B cell (primary cell): ENCODE data around the gene LTC4S. TPM values are rescaled to one million over a fixed set of nuclear protein-coding genes. Genes with fewer than 3 reads are reported as not detected.
A peak's percentile ranks its signal among the peaks of the same experiment; 100 is the strongest.

Experiments
- ATAC-seq: fragments of 200-7000 bp; cut with Tn5 transposase; one replicate; pipeline ENCODE4 v1.10.0; 2021; ENCODE audit warnings: low read depth, mild to moderate bottlenecking, moderate number of reproducible peaks, moderate library complexity
- CTCF ChIA-PET: fragments of 350-600 bp; sonication (Branson Sonifier 250); formaldehyde crosslinking; loops from one replicate; lab custom pipeline; 2021; ENCODE audit warnings: antibody characterized with exemption, inconsistent platforms; lab: Charles Lee
- POLR2A ChIA-PET: fragments of 350-600 bp; sonication (Branson Sonifier 250); formaldehyde crosslinking; loops from one replicate; lab custom pipeline; 2021; ENCODE audit warnings: antibody characterized with exemption; lab: Charles Lee
- DNase-seq: peaks from one replicate; pipeline ENCODE4 v3.0.0; 2013
- H2AFZ ChIP-seq: 2 replicates; pipeline ENCODE4 v1.6.1; 2012; ENCODE audit warnings: mild to moderate bottlenecking, low read depth, low read length; ENCODE audit not compliant: insufficient read depth, poor library complexity, severe bottlenecking
- H3K27ac ChIP-seq, 2 donors: 1 replicate in 1 of 2; 2 replicates in 1 of 2; pipeline ENCODE4 v1.5.1; 2012 to 2013; ENCODE audit warnings: low read length in 2 of 2, mild to moderate bottlenecking in 2 of 2, moderate library complexity in 1 of 2
- H3K27me3 ChIP-seq, 4 experiments: fragments of 200-600 bp in 1 of 4; sonication (generic) in 1 of 4; replicated peaks in 1 of 4; 1 replicate in 2 of 4; 2 replicates in 2 of 4; pipeline versions ENCODE4 v1.6.1 to v1.7.0; 2013 to 2016; ENCODE audit warnings: low read length in 3 of 4, mild to moderate bottlenecking in 2 of 4, mixed read lengths in 1 of 4, moderate library complexity in 1 of 4; ENCODE audit not compliant: insufficient read depth in 4 of 4, control insufficient read depth in 3 of 4; ENCODE audit errors: control extremely low read depth in 1 of 4
- H3K36me3 ChIP-seq, 2 experiments: replicated peaks in 1 of 2; 1 replicate in 1 of 2; 2 replicates in 1 of 2; pipeline versions ENCODE4 v1.6.1 to v1.7.1; 2013; ENCODE audit warnings: low read length in 1 of 2; ENCODE audit not compliant: insufficient read depth in 2 of 2, control insufficient read depth in 1 of 2; ENCODE audit errors: control extremely low read depth in 1 of 2, extremely low read depth in 1 of 2
- H3K4me1 ChIP-seq, 2 donors: fragments of 200-600 bp in 1 of 2; sonication (generic) in 1 of 2; 1 replicate in 1 of 2; 2 replicates in 1 of 2; pipeline versions ENCODE4 v1.5.1 to v1.6.1; 2013 to 2017; ENCODE audit warnings: low read length in 2 of 2; ENCODE audit not compliant: control insufficient read depth in 2 of 2, insufficient read depth in 2 of 2
- H3K4me2 ChIP-seq: replicated peaks from 2 replicates; pipeline ENCODE3; 2012; ENCODE audit warnings: mild to moderate bottlenecking, low read depth, low read length; ENCODE audit not compliant: poor library complexity, severe bottlenecking
- H3K4me3 ChIP-seq, 5 experiments: fragments of 200-600 bp in 1 of 5; sonication (generic) in 1 of 5; 1 replicate in 3 of 5; 2 replicates in 2 of 5; pipeline versions ENCODE4 v1.5.1 to v1.7.0; 2011 to 2016; ENCODE audit warnings: low read length in 4 of 5, mild to moderate bottlenecking in 4 of 5, low read depth in 2 of 5, control low read depth in 1 of 5, moderate library complexity in 1 of 5; ENCODE audit not compliant: insufficient read depth in 1 of 5; ENCODE audit errors: control extremely low read depth in 1 of 5, extremely low read depth in 1 of 5
- H3K79me2 ChIP-seq: fragments of 200-600 bp; sonication (generic); one replicate; pipeline ENCODE4 v1.6.0; 2016; ENCODE audit warnings: low read length; ENCODE audit not compliant: control insufficient read depth, insufficient read depth
- H3K9ac ChIP-seq: fragments of 200-600 bp; sonication (generic); 2 replicates; pipeline ENCODE4 v1.6.1; 2017; ENCODE audit warnings: mild to moderate bottlenecking, low read length, moderate library complexity
- H3K9me3 ChIP-seq, 3 donors: one replicate each; pipeline versions ENCODE4 v1.6.1 to v1.7.1; 2013; ENCODE audit warnings: low read length in 2 of 3; ENCODE audit not compliant: control insufficient read depth in 2 of 3, insufficient read depth in 1 of 3; ENCODE audit errors: control extremely low read depth in 1 of 3
- H4K20me1 ChIP-seq: 2 replicates; pipeline ENCODE4 v1.6.0; 2012; ENCODE audit warnings: mild to moderate bottlenecking, low read length; ENCODE audit not compliant: insufficient read depth, control insufficient read depth, poor library complexity, severe bottlenecking
- H3K27ac Mint-ChIP-seq: one replicate; pipeline ENCODE4 v1.8.0; 2021; ENCODE audit warnings: mixed read lengths
- H3K27me3 Mint-ChIP-seq: one replicate; pipeline ENCODE4 v1.8.0; 2021; ENCODE audit warnings: mixed read lengths
- H3K4me1 Mint-ChIP-seq: one replicate; pipeline ENCODE4 v1.8.0; 2021; ENCODE audit warnings: mixed read lengths
- H3K4me3 Mint-ChIP-seq: one replicate; pipeline ENCODE4 v1.8.0; 2021; ENCODE audit warnings: mixed read lengths
- H3K9me3 Mint-ChIP-seq: one replicate; pipeline ENCODE4 v1.8.0; 2022; ENCODE audit warnings: mixed read lengths; ENCODE audit not compliant: insufficient read depth
- EZH2 ChIP-seq: IDR thresholded peaks from 2 replicates; pipeline ENCODE4 v1.6.1; 2012; ENCODE audit warnings: borderline replicate concordance, low read depth, mild to moderate bottlenecking, moderate library complexity, low read length; ENCODE audit not compliant: insufficient read depth, poor library complexity, severe bottlenecking
- WGBS: methylation state at CpG from one replicate; pipeline ENCODE4 v1.1.5; 2013; ENCODE audit warnings: missing lambda C conversion rate; ENCODE audit not compliant: insufficient coverage; 5-methylcytosine and 5-hydroxymethylcytosine counted together
- intact Hi-C: fragments of 100-400 bp; cut with micrococcal nuclease; formaldehyde crosslinking; loops from one replicate; pipeline ENCODE4 v1.10.0; 2022
- polyA plus RNA-seq: library from polyadenylated mRNA; depleted of rRNA; stranded (reverse); fragments of >200 nt; gene quantifications from 2 replicates; pipeline ENCODE4 v1.2.3, GENCODE V29; 2012
- total RNA-seq, 2 donors: library from RNA; stranded (reverse); fragments of 120-200 nt in 1 of 2; gene quantifications; 1 replicate in 1 of 2; 2 replicates in 1 of 2; pipeline versions ENCODE4 v1.2.3 to v1.2.4, GENCODE V29; 2013 to 2022
- TF ChIP-seq, protein P1 (sequence below): fragments of 200-600 bp; IDR thresholded peaks from one replicate; pipeline ENCODE4 v1.8.0; 2022; ENCODE audit warnings: antibody characterized with exemption, mild to moderate bottlenecking

LTC4S gene
- total and polyA plus RNA-seq, 2 donors (not counting 1 experiment from before 2014, with no cell fraction given), result 0.40 to 3.8 TPM

DNA sequence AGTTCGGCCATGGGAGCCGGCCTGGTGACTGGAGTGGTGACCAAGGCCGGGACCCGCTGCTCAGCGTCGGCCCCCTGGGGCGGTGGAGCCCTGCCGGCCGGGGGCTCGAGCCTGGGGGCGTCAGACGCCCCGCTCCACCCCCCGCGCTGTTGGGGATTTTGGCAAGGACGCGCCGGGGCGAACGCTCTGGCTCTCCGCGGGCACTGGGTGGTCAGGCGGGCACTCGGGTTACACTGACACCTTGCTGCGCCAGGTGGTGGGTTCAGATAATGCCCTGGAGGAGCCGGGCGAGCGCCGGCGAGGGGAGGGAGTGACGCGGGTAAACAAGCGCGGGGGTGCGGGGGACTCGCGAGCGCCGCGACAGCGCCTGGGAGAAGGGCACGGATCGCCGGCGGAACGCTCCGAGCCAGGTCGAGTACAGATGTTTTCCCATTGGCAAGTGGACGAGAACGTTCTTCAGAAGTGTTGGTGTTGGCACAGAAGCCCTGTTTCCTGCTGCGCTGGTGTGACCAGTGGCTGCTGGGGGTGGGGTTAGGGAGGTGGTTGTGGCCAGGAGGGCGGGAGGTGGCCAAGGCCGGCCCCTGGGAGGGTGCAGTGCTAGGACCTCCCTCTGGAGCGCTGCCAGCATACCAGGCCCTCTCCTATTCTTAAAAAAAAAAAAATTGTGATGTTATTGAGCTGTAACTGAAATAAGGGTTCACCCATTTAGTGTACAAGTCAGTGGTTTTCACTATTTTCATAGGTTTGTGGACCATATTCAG is 27.7 kb downstream of the LTC4S start:
- Histone ChIP-seq H3K4me2 (peak overlapping the region; percentile 98), H3K27ac (peak overlapping the region; percentile 91 to 98), H4K20me1 (peaks cover 58% of the 10 kb centered on the region), H3K36me3 (peaks cover 2 to 34% of the 10 kb centered on the region in 2 experiments), H3K4me1 (peaks cover 39 to 50% of the 10 kb centered on the region in 2 donors), H3K79me2 (peaks cover 66% of the 10 kb centered on the region), H2AFZ (no peak overlapping the region), H3K9ac (peak overlapping the region; percentile 98), H3K4me3 (peak overlapping the region; percentile 22 to 94 (median 81)), H3K27me3 (peaks cover 0 to 4% (median 0%) of the 10 kb centered on the region in 4 experiments), H3K9me3 (no peaks in the 10 kb centered on the region)
- Mint-ChIP-seq H3K4me3 (peak overlapping the region; percentile 98), H3K27me3 (no peaks in the 10 kb centered on the region), H3K4me1 (peaks cover 55% of the 10 kb centered on the region), H3K27ac (peak overlapping the region; percentile 98), H3K9me3 (no peaks in the 10 kb centered on the region)
- peak; percentile 89 for DNase-seq
- ChIA-PET CTCF (interaction anchor here (1.0 to 2.5 kb wide), 6 partner anchors 15 to 154 kb away, joined by 3 to 24 read pairs (median 5); partner anchors contain the start of gene MRNIP), POLR2A (interaction anchor here (0.7 to 3.4 kb wide), 13 partner anchors 7 to 150 kb away, joined by 3 to 44 read pairs (median 3); partner anchors contain the start of genes LTC4S, MAML1 and MGAT4B)
- peak; percentile 48 for ATAC-seq
- intact Hi-C loops, result loop anchor here (1.0 kb wide), 3 partner anchors 10 to 123 kb away; partner anchors contain the start of genes CANX and MRNIP
- no peak for TF ChIP-seq EZH2
- TF ChIP-seq, protein P1, sequence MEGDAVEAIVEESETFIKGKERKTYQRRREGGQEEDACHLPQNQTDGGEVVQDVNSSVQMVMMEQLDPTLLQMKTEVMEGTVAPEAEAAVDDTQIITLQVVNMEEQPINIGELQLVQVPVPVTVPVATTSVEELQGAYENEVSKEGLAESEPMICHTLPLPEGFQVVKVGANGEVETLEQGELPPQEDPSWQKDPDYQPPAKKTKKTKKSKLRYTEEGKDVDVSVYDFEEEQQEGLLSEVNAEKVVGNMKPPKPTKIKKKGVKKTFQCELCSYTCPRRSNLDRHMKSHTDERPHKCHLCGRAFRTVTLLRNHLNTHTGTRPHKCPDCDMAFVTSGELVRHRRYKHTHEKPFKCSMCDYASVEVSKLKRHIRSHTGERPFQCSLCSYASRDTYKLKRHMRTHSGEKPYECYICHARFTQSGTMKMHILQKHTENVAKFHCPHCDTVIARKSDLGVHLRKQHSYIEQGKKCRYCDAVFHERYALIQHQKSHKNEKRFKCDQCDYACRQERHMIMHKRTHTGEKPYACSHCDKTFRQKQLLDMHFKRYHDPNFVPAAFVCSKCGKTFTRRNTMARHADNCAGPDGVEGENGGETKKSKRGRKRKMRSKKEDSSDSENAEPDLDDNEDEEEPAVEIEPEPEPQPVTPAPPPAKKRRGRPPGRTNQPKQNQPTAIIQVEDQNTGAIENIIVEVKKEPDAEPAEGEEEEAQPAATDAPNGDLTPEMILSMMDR, result peak; percentile 41
- under 1% methylated on average over 51 of the region's 54 CpGs for WGBS
